ENCODE data around the gene SLC66A1. TPM values are rescaled to one million over a fixed set of nuclear protein-coding genes. Genes with fewer than 3 reads are reported as not detected.

The SLC66A1 gene
- total and polyA plus RNA-seq, 2 of the 13 experiments (the other 11 are each of a cell fraction or from before 2014, with no cell fraction given): 15.4 to 18.9 TPM

GRCh38 chr1:19311931-19312781, at the start of gene SLC66A1, which contains the start of gene AKR7A2 (continued):
- TF ChIP-seq ZNF318 (CRISPR knock-in tag; IDR thresholded peaks at IDR 0.05) (no peak), ZNF451 (CRISPR knock-in tag; IDR thresholded peaks at IDR 0.05) (peak; percentile 85), LCORL (IDR thresholded peaks at IDR 0.05) (no peak), LCORL (CRISPR knock-in tag; IDR thresholded peaks at IDR 0.05) (peak; percentile 84), THYN1 (CRISPR knock-in tag; IDR thresholded peaks at IDR 0.05; ENCODE audit: borderline replicate concordance, low read depth) (no peak), ZBTB34 (CRISPR knock-in tag; IDR thresholded peaks at IDR 0.05) (no peak), ZSCAN21 (CRISPR knock-in tag; IDR thresholded peaks at IDR 0.05; ENCODE audit: borderline replicate concordance) (peak; percentile 50; the same call in 1 of the 2 replicates), ZNF776 (CRISPR knock-in tag; IDR thresholded peaks at IDR 0.05) (peak; percentile 88), ZSCAN20 (CRISPR knock-in tag; IDR thresholded peaks at IDR 0.05; ENCODE audit: borderline replicate concordance) (0 out of 2 replicates have a peak, but pooled peaks have one; percentile 30), ZNF343 (CRISPR knock-in tag; IDR thresholded peaks at IDR 0.05) (peak; percentile 74), ZBTB3 (CRISPR knock-in tag; IDR thresholded peaks at IDR 0.05; ENCODE audit: borderline replicate concordance, low read depth) (peak; percentile 39; the same call in 1 of the 2 replicates), PAWR (CRISPR knock-in tag; IDR thresholded peaks at IDR 0.05; ENCODE audit: borderline replicate concordance) (no peak), ZFP41 (CRISPR knock-in tag; IDR thresholded peaks at IDR 0.05; ENCODE audit: borderline replicate concordance) (no peak), HCFC1 (IDR thresholded peaks at IDR 0.05; ENCODE audit: low read depth, low read length) (peak; percentile 18; the same call in 1 of the 2 replicates), MAFF (IDR thresholded peaks at IDR 0.05; ENCODE audit: low read depth, low read length) (no peak), ZNF691 (CRISPR knock-in tag; IDR thresholded peaks at IDR 0.05; ENCODE audit: borderline replicate concordance, low read depth) (peak; percentile 23; the same call in 1 of the 2 replicates), ZNF629 (CRISPR knock-in tag; conservative IDR thresholded peaks at IDR 0.05) (no peak), SRY (CRISPR knock-in tag; IDR thresholded peaks at IDR 0.05) (no peak; the same call in 1 of the 2 replicates), ZNF619 (CRISPR knock-in tag; IDR thresholded peaks at IDR 0.05) (no peak)

All from HepG2 (cell line).